Thyroid gland (tissue), 4 donors: ENCODE data around the gene VKORC1.

Experiments
- CTCF ChIP-seq, 6 experiments: fragments of 200-600 bp in 3 of 6; fragments of 450-650 bp in 3 of 6; sonication (generic) in 3 of 6; IDR thresholded peaks; one replicate each; pipeline ENCODE4 v1.5.1; 2016 to 2019; ENCODE audit warnings: antibody characterized with exemption in 6 of 6, mild to moderate bottlenecking in 2 of 6, inconsistent platforms in 1 of 6, moderate library complexity in 1 of 6
- POLR2A ChIP-seq, 2 donors: fragments of 450-650 bp; IDR thresholded peaks; one replicate each; pipeline ENCODE4 v1.6.1; 2017; ENCODE audit warnings: antibody characterized with exemption in 2 of 2, mild to moderate bottlenecking in 2 of 2, moderate library complexity in 1 of 2

- no peak for TF ChIP-seq POLR2A (IDR thresholded peaks at IDR 0.05)
- TF ChIP-seq CTCF (IDR thresholded peaks at IDR 0.05): no peak
These were observed 11.0 kb downstream of the VKORC1 start for GRCh38 chr16:31083556-31083955.
